GM12892 (cell line): ENCODE data around the gene BEST4.
A peak's percentile ranks its signal among the peaks of the same experiment; 100 is the strongest.
"Not testable (repeated sequence)": the region's sequence is repeated elsewhere in the genome, so short reads cannot be mapped to it uniquely, and the experiment has no call there.

Experiments used
- DNase-seq: peaks from one replicate; pipeline ENCODE4 v3.0.0; 2011; ENCODE audit not compliant: insufficient read length
- FAIRE-seq: peaks from 2 replicates; lab custom pipeline; 2011; peaks lifted over from hg19 to GRCh38; lab: Jason Lieb, UNC
- POLR2A ChIP-seq: IDR thresholded peaks from 2 replicates; pipeline ENCODE4 v1.6.1; 2011; ENCODE audit warnings: low read depth, low read length, control low read depth
- POLR2AphosphoS5 ChIP-seq: IDR thresholded peaks from 2 replicates; pipeline ENCODE4 v1.6.1; 2011; ENCODE audit warnings: low read depth, low read length, control low read depth
- TAF1 ChIP-seq: IDR thresholded peaks from 2 replicates; pipeline ENCODE4 v1.6.1; 2011; ENCODE audit warnings: low read depth, mild to moderate bottlenecking, control low read depth, low read length, borderline replicate concordance

Gene BEST4

DNA sequence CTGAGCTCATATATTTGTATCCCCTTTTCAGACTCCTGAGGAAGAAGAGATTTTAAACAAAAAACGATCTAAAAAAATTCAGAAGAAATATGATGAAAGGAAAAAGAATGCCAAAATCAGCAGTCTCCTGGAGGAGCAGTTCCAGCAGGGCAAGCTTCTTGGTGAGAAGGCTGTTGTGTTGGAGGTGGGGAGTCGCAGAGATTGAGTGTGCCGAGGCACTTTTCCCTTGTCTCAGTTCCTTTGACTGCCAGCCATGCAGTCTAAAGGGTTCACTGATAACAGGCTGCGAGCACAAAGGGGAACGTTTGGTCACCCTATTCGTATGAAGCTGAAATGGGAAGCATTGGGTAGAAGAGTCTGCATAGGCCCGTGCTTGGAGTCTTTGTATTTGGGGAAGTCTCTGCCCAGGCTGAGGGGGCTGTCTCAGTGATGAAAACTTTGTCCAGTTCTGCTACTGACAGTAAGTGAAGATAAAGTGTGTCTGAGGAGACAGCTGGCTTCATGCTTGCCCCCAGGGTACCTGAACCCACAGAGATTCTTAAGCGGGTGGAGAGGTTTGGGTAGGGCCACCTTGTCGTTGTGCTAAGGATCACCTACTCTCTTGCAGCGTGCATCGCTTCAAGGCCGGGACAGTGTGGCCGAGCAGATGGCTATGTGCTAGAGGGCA is 9.9 kb downstream of the BEST4 start:
- no peak for TF ChIP-seq TAF1
- no peak; the same call in 1 of the 2 replicates for TF ChIP-seq POLR2A
- TF ChIP-seq POLR2AphosphoS5 = no peak
- no peak for DNase-seq
- FAIRE-seq = no peak

DNA sequence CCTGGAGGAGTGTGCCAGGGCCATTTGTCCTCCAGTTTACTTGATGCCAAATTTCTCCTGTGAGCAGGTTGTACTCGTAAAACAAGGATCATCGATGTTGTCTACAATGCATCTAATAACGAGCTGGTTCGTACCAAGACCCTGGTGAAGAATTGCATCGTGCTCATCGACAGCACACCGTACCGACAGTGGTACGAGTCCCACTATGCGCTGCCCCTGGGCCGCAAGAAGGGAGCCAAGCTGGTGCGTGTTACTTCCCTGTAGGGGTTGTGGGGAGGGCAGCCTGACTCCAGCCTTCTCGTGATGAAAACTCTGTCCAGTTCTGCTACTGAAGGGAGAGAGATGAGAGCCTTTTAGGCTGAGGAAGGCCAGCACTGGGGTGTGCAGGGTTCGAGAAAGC is 10.4 kb downstream of the BEST4 start:
- FAIRE-seq (no peak), DNase-seq (no peak)
- no peak for TF ChIP-seq TAF1
- no peak for TF ChIP-seq POLR2AphosphoS5
- no peak for TF ChIP-seq POLR2A

DNA sequence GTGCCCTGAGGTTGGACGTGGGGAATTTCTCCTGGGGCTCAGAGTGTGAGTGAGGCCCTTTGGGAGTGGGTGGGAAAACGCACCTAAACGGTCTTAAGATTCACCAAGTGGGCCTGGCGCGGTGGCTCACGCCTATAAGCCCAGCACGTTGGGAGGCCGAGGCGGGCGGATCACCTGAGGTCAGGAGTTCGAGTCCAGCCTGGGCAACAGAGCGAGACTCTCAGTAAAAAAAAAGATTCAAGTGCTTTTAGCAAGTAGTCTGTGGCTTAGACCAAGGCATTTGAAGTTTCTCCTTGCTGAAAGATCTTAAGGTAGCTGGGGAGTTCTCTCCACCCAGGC is 11.3 kb downstream of the BEST4 start:
- TF ChIP-seq TAF1 (no peak), POLR2AphosphoS5 (no peak), POLR2A (no peak)
- DNase-seq = no peak
- no peak for FAIRE-seq

DNA sequence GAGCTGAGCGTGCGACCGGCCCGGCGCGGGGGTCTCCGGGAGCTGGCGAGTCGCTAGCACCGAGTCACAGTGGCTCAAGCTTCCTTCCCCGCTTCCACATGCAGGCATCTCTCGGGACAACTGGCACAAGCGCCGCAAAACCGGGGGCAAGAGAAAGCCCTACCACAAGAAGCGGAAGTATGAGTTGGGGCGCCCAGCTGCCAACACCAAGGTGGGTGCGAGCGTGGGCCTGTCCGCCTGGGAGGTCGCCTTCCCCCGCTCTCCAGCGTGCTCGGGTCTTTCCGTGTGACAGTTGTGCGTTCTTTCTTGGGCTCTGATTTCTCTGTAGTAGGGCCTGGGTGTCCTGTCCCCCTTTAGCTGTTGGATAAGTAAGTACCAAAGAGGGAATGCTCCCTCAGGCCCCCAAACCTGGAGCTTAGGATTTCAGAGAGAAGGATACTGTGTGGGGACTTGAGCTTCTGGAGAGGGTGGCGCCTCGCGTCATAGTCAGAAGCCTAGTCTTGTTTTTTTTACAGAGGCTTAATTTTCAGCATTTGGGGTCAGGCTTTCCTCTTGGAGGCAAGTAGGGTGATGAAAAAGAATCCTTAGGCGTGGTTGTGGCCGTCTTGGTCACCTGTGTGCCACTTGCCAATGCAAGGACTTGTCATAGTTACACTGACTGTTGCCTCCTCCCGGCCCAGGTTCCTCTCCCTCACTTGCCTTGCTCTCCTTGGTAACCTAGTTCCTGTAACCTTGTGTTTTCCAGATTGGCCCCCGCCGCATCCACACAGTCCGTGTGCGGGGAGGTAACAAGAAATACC is 11.8 kb downstream of the BEST4 start:
- DNase-seq (peak; percentile 31), FAIRE-seq (no peak)
- TF ChIP-seq TAF1 (no peak; the same call in 1 of the 2 replicates), POLR2A (no peak), POLR2AphosphoS5 (no peak)

DNA sequence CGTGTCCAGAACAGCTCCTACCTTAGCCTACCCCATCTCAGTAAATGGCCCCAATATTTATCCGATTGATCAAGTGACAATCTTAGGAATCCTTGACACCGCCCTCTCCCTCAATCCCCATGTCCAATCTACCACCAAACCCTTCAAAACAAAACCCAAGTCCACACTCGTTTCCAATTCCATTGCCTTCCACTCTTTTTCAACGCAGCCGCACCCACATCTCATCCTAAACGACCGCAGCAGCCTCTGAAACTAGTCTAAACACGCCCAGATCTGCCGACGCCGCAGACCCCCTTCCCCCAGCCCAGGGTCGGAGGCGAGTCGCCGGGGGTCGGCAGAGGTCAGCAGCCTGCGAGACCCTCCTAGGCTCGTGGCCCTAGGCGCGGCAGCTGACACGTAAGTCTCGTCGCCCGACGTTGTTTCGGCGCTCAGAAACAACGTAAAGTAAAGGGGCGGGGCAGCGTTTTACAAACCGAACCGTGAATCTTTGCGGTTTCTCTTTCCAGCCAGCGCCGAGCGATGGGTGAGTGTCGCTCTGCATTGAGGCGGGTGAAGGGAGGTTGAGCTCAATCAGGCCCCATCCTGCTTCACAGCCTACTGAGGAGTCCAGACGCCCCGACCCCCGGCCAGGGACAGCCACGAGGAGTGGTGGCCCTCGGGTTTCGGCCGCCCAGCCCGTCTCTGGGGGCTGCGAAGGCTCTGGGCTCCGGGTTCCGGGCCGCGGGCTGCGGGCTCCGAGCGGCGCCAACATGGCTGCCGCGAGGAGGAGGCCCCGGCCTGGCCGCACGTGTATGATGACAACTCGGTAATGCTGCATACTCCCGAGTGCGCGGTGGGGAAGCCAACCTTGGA is 12.7 kb downstream of the BEST4 start, which contains the start of gene RPS8:
TSS of gene RPS8 (plus strand) at position 463 of the 852 bp plus-strand sequence. CDS start at position 520, 57 bp downstream.
- peak; percentile 99 for TF ChIP-seq TAF1
- TF ChIP-seq POLR2A = peak; percentile 98
- TF ChIP-seq POLR2AphosphoS5 = peak; percentile 99
- FAIRE-seq (peak; percentile 80), DNase-seq (peak; percentile 71)

DNA sequence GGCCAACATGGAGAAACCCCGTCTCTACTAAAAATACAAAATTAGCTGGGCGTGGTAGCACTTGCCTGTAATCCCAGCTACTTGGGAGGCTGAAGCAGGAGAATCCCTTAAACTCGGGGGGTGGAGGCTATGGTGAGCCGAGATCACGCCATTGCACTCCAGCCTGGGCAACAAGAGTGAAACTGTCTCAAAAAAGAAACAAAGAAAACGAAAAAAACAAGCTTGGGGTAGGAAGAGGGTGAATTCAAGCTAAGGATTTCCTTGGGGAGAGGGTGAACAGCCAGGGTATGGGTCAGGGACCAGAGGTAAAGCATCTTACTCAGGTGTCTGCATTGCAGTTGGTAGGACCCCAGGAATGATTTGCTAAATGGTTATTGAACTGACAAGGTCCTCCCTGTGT is 21.5 kb downstream of the BEST4 start:
- 0 out of 2 replicates have a peak, but pooled peaks have one; percentile 18 for TF ChIP-seq POLR2A
- not testable (repeated sequence) for FAIRE-seq, DNase-seq

DNA sequence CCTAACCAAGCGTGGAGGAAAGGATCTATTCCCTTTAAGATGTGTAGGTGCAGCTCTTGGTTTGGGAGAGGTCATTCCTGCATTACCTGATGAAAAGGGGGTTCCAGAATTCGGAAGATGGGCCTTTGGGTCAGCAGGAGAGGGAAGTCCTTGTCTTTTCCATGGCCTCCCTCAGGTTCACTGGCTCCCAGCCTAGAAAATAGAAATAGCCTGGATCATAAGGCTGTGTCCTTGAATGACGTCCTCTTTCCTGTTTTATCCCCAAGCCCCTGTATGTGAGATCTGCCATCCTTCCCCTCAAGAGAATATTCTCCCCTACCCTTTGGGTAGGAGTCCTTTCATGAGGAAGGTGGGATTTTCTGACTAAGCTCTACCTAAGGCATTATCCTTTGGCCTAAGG is 27.1 kb downstream of the BEST4 start:
- FAIRE-seq (no peak), DNase-seq (no peak)
- TF ChIP-seq POLR2A (no peak), TAF1 (no peak), POLR2AphosphoS5 (no peak)

DNA sequence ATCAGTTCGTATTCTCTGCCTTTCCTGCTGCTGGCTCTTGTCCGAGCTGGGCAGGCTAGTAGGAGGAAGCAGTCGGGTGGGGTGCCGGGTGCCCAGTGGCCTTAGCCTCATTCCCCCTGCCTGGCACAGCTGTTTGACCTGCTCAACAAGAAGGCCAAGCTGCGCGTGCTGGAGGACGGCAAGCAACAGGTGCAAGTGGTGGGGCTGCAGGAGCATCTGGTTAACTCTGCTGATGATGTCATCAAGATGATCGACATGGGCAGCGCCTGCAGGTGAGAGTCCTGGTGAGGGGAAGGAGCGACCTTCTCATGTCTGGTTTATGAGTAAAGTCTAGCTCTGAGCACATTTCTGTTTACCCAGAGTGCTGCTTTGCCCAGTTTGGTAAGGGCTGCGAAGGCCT is 28.9 kb downstream of the BEST4 start:
- no peak for FAIRE-seq
- no peak for TF ChIP-seq TAF1
- TF ChIP-seq POLR2AphosphoS5 = no peak
- TF ChIP-seq POLR2A = no peak
- no peak for DNase-seq

DNA sequence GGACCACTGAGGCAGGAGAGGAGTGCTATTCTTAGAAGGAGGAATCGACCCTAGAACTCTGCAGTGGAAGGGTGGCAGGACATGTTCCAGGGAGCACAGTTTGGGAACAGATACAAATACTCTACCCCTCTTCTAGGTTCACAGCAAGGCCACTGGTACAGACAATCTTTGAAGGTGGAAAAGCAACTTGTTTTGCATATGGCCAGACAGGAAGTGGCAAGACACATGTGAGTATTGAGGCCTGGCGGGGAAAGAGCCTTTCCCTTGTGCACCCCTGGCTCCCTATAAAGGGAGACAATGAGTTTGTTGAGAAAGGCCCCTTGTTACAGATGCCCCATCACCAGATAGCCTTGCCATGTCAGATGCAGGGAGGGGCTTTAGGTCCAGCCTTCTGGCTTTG is 30.6 kb downstream of the BEST4 start:
- DNase-seq (no peak), FAIRE-seq (peak; percentile 77)
- no peak for TF ChIP-seq POLR2A
- no peak for TF ChIP-seq TAF1
- TF ChIP-seq POLR2AphosphoS5 = no peak

DNA sequence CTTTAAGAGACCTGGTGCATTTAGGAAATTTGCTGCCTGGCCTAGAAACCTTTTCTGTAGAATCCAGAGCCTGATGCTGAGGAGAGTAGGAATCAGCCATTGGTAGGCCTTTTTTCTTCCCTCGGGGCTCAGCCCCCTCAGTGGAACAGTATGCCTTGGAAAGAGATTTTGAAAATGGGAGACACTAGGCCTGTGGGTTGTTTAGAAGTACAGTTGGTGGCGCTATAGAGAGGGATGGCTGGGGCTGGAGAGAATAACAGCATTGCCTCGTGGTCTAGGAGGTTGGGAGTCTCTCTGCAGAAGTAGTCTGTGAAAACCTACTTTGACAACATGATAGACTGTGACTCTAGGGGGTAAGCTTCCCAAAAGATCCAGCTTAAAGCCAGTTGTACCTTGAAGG is 40.1 kb downstream of the BEST4 start:
- no peak for DNase-seq
- no peak for FAIRE-seq
- no peak for TF ChIP-seq POLR2AphosphoS5
- no peak for TF ChIP-seq TAF1
- TF ChIP-seq POLR2A = no peak

DNA sequence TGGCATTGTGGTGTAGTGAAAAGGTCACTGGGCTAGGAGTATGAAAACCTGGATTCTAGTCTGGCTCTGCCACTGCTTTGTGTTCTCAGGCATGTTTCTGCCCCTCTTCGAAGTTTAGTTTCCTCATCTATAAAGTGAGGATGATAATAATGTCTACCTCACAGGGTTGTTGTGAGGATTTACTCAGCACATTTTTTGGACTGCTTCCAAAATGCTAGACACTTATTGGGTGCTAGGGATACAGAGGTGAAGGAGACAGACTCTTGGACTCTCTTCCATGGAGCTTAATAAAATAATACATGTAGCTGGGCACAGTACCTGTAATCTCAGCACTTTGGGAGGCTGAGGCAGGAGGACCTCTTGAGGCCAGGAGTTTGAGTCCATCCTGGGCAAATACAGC is 44.8 kb downstream of the BEST4 start:
- TF ChIP-seq POLR2A (no peak), TAF1 (no peak), POLR2AphosphoS5 (no peak)
- DNase-seq (no peak), FAIRE-seq (no peak)
